GM12878 (cell line): Measurements from ENCODE around the gene BBS1. TPM values are rescaled to one million over a fixed set of nuclear protein-coding genes. Genes with fewer than 3 reads are reported as not detected.

Source experiments
- ATAC-seq: fragments of 200-7000 bp; cut with Tn5 transposase; 3 replicates; pipeline ENCODE4 v1.9.1; 2020; ENCODE audit warnings: mild to moderate bottlenecking, moderate library complexity
- BruUV-seq: library from RNA; stranded (reverse); fragments of 400-500 nt; replicated peaks from 2 replicates; lab custom pipeline; 2021; lab: Mats Ljungman, UMichigan
- CTCF ChIA-PET: fragments of 300-600 bp; sonication (Branson Sonifier 250); formaldehyde crosslinking; extraction: SDS; loops from one replicate; lab custom pipeline; 2021; ENCODE audit warnings: inconsistent platforms; lab: Yijun Ruan, JAX
- POLR2A ChIA-PET: fragments of 350-600 bp; formaldehyde crosslinking; extraction: SDS; loops from one replicate; lab custom pipeline; 2021; ENCODE audit warnings: inconsistent platforms; lab: Charles Lee
- RAD21 ChIA-PET: fragments of 300-600 bp; sonication (Branson Sonifier 250); formaldehyde crosslinking; loops from one replicate; lab custom pipeline; 2023; ENCODE audit warnings: antibody characterized with exemption; ENCODE audit not compliant: unreplicated experiment; lab: Charles Lee
- SMC1A ChIA-PET: fragments of 300-600 bp; sonication (Branson Sonifier 250); formaldehyde crosslinking; loops from one replicate; lab custom pipeline; 2023; ENCODE audit not compliant: unreplicated experiment, uncharacterized antibody; lab: Charles Lee
- DNase-seq: peaks from one replicate; pipeline ENCODE4 v3.0.0-alpha.2; 2011; ENCODE audit warnings: low read depth, low spot score
- FAIRE-seq: peaks from 3 replicates; lab custom pipeline; 2011; peaks lifted over from hg19 to GRCh38; lab: Jason Lieb, UNC
- H2AFZ ChIP-seq: 2 replicates; pipeline ENCODE4 v1.6.0; 2011; ENCODE audit warnings: low read depth, low read length, control low read depth; ENCODE audit not compliant: control insufficient read depth
- H3K27ac ChIP-seq: 2 replicates; pipeline ENCODE4 v1.5.1; 2011; ENCODE audit warnings: control low read depth; ENCODE audit not compliant: control insufficient read depth, insufficient read depth
- H3K27me3 ChIP-seq, 2 experiments: replicated peaks in 1 of 2; 2 replicates each; pipeline versions ENCODE4 v1.6.0 to v1.6.1; 2011; ENCODE audit warnings: low read length in 1 of 2; ENCODE audit not compliant: control insufficient read depth in 2 of 2, insufficient read depth in 2 of 2
- H3K36me3 ChIP-seq, 2 experiments: 2 replicates each; pipeline ENCODE4 v1.5.1; 2011; ENCODE audit warnings: low read length in 1 of 2; ENCODE audit not compliant: control insufficient read depth in 2 of 2, insufficient read depth in 2 of 2
- H3K4me1 ChIP-seq: 2 replicates; pipeline ENCODE4 v1.6.1; 2011; ENCODE audit warnings: mild to moderate bottlenecking, low read length, moderate library complexity, mixed read lengths; ENCODE audit not compliant: control insufficient read depth, insufficient read depth
- H3K4me2 ChIP-seq: 2 replicates; pipeline ENCODE4 v1.6.0; 2011; ENCODE audit warnings: control low read depth; ENCODE audit not compliant: control insufficient read depth, insufficient read depth
- H3K4me3 ChIP-seq: fragments of 200-600 bp; sonication (generic); 2 replicates; pipeline ENCODE4 v1.5.1; 2016
- H3K79me2 ChIP-seq: 2 replicates; pipeline ENCODE4 v1.6.0; 2011; ENCODE audit warnings: low read length; ENCODE audit not compliant: control insufficient read depth, insufficient read depth
- H3K9ac ChIP-seq: 2 replicates; pipeline ENCODE4 v1.8.0; 2011; ENCODE audit warnings: low read length, control low read depth, mixed read lengths; ENCODE audit not compliant: control insufficient read depth, insufficient read depth
- H3K9me3 ChIP-seq: replicated peaks from 3 replicates; pipeline ENCODE4 v1.5.1; 2011; ENCODE audit warnings: mild to moderate bottlenecking, low read length; ENCODE audit not compliant: control insufficient read depth, insufficient read depth
- H4K20me1 ChIP-seq: 2 replicates; pipeline ENCODE4 v1.6.0; 2011; ENCODE audit not compliant: control insufficient read depth, insufficient read depth
- BHLHE40 ChIP-seq, 2 experiments: fragments of 450-650 bp in 1 of 2; IDR thresholded peaks; 2 replicates each; pipeline ENCODE4 v1.6.1; 2011 to 2017; ENCODE audit warnings: low read depth in 2 of 2, borderline replicate concordance in 1 of 2, improper control_type of control experiment in 1 of 2, low read length in 1 of 2, mild to moderate bottlenecking in 1 of 2
- CBX3 ChIP-seq: fragments of 200-600 bp; sonication (generic); IDR thresholded peaks from 2 replicates; pipeline ENCODE4 v1.6.1; 2016; ENCODE audit warnings: low read depth, borderline replicate concordance
- E2F8 ChIP-seq: fragments of 450-650 bp; IDR thresholded peaks from 2 replicates; pipeline ENCODE4 v1.6.1; 2018; ENCODE audit warnings: mild to moderate bottlenecking, low read depth, moderate library complexity; ENCODE audit not compliant: partially characterized antibody
- EP300 ChIP-seq, 2 experiments: fragments of 150-350 bp in 1 of 2; IDR thresholded peaks; 2 replicates each; pipeline ENCODE4 v1.6.1; 2011 to 2012; ENCODE audit warnings: low read depth in 2 of 2, low read length in 2 of 2, borderline replicate concordance in 1 of 2, improper control_type of control experiment in 1 of 2, inconsistent platforms in 1 of 2; ENCODE audit not compliant: control insufficient read depth in 1 of 2
- HDAC6 ChIP-seq: fragments of 200-600 bp; sonication (generic); IDR thresholded peaks from one replicate; pipeline ENCODE4 v1.8.0; 2017; ENCODE audit warnings: antibody characterized with exemption; ENCODE audit not compliant: unreplicated experiment
- IRF4 ChIP-seq: IDR thresholded peaks from 2 replicates; pipeline ENCODE4 v1.6.1; 2011; ENCODE audit warnings: low read depth, low read length
- MEF2A ChIP-seq: IDR thresholded peaks from 2 replicates; pipeline ENCODE4 v1.6.1; 2011; ENCODE audit warnings: low read depth, mild to moderate bottlenecking, low read length, moderate library complexity; ENCODE audit not compliant: insufficient read depth
- MYB ChIP-seq: fragments of 150-350 bp; IDR thresholded peaks from 2 replicates; pipeline ENCODE4 v1.6.1; 2014; ENCODE audit warnings: mild to moderate bottlenecking, low read depth, low read length, borderline replicate concordance
- PAX8 ChIP-seq: fragments of 450-650 bp; IDR thresholded peaks from 2 replicates; pipeline ENCODE4 v1.6.1; 2017; ENCODE audit warnings: mild to moderate bottlenecking, moderate library complexity
- PBX3 ChIP-seq: IDR thresholded peaks from 2 replicates; pipeline ENCODE4 v1.6.1; 2011; ENCODE audit warnings: mild to moderate bottlenecking, low read depth, low read length, moderate library complexity; ENCODE audit not compliant: insufficient replicate concordance
- RCOR1 ChIP-seq: conservative IDR thresholded peaks from 2 replicates; pipeline ENCODE4 v1.6.1; 2012; ENCODE audit warnings: low read depth, low read length, improper control_type of control experiment
- RELA ChIP-seq: fragments of 450-650 bp; IDR thresholded peaks from 2 replicates; pipeline ENCODE4 v1.8.0; 2014; ENCODE audit warnings: borderline replicate concordance; ENCODE audit not compliant: partially characterized antibody
- SIX5 ChIP-seq: IDR thresholded peaks from 2 replicates; pipeline ENCODE4 v1.6.1; 2011; ENCODE audit warnings: mild to moderate bottlenecking, low read depth, low read length, moderate library complexity; ENCODE audit not compliant: severe bottlenecking
- STAT1 ChIP-seq: fragments of 450-650 bp; conservative IDR thresholded peaks from 2 replicates; pipeline ENCODE4 v1.6.1; 2014; ENCODE audit warnings: antibody characterized with exemption, mild to moderate bottlenecking
- TARDBP ChIP-seq: IDR thresholded peaks from 2 replicates; pipeline ENCODE4 v1.6.1; 2016; ENCODE audit warnings: borderline replicate concordance
- WRNIP1 ChIP-seq: IDR thresholded peaks from 2 replicates; pipeline ENCODE4 v1.6.1; 2011; ENCODE audit warnings: low read depth, low read length, improper control_type of control experiment, borderline replicate concordance
- YY1 ChIP-seq: IDR thresholded peaks from 2 replicates; pipeline ENCODE4 v1.6.1; 2011; ENCODE audit warnings: low read depth, mild to moderate bottlenecking, low read length
- ZBTB4 ChIP-seq: fragments of 450-650 bp; formaldehyde crosslinking; IDR thresholded peaks from 2 replicates; pipeline ENCODE4 v1.4.0; 2022; ENCODE audit warnings: mild to moderate bottlenecking, moderate library complexity
- WGBS: methylation state at CpG from one replicate; pipeline ENCODE4 v1.1.6; 2016; ENCODE audit warnings: low lambda C conversion rate; ENCODE audit not compliant: insufficient replicate concordance, insufficient coverage; ENCODE audit errors: missing lambda C conversion rate; 5-methylcytosine and 5-hydroxymethylcytosine counted together
- in situ Hi-C: fragments of 300-500 bp; cut with MboI; formaldehyde crosslinking; loops from 9 replicates; pipeline ENCODE4 v1.14.3; 2018; ENCODE audit warnings: mixed read lengths
- intact Hi-C: fragments of 100-400 bp; cut with micrococcal nuclease; formaldehyde crosslinking; loops from one replicate; pipeline ENCODE4 v1.14.2; 2022; ENCODE audit not compliant: unreplicated experiment
- polyA plus RNA-seq, 11 experiments: library from polyadenylated mRNA; depleted of rRNA in 4 of 11; unstranded in 6 of 11; stranded (reverse) in 5 of 11; fragments of >200 nt; fragmentation: Nextera tagmentation in 4 of 11; fragmentation: Illumina TruSeq in 1 of 11; extraction: Ambion mirVana in 4 of 11; extraction: Trizol in 1 of 11; gene quantifications; 1 replicate in 1 of 11; 2 replicates in 10 of 11; pipeline versions ENCODE4 v1.2.1 to v1.2.3, GENCODE V29; 2011 to 2016; ENCODE audit warnings: inconsistent platforms in 2 of 11, missing spikeins in 2 of 11, low read depth in 1 of 11
- total RNA-seq, 4 experiments: library from RNA; depleted of rRNA in 3 of 4; stranded (reverse); fragments of >200 nt in 3 of 4; fragmentation: Illumina TruSeq in 1 of 4; extraction: Trizol in 1 of 4; gene quantifications; 2 replicates each; pipeline versions ENCODE4 v1.2.1 to v1.2.3, GENCODE V29; 2013 to 2021

BBS1 gene
- total and polyA plus RNA-seq, 10 of the 15 experiments (the other 5 are each of a cell fraction or from before 2014, with no cell fraction given): 2.5 to 14.7 (median 8.7) TPM

- Histone ChIP-seq H3K9me3 (no peaks in the 10 kb centered on the region), H3K27ac (no peak overlapping the region), H3K4me1 (no peaks in the 10 kb centered on the region), H4K20me1 (no peaks in the 10 kb centered on the region), H3K27me3 (no peaks in the 10 kb centered on the region), H3K4me3 (no peak overlapping the region), H3K4me2 (no peak overlapping the region), H2AFZ (no peak overlapping the region), H3K36me3 (no peaks in the 10 kb centered on the region), H3K79me2 (no peaks in the 10 kb centered on the region), H3K9ac (no peak overlapping the region)
- ATAC-seq (no peak), FAIRE-seq (no peak), DNase-seq (no peak)
- in situ Hi-C loops (no loop called here), intact Hi-C loops (no loop called here)
- ChIA-PET SMC1A (no interaction called here), RAD21 (no interaction called here), CTCF (interaction anchor here (0.5 kb wide), 1 partner anchor 145 kb away, joined by 3 read pairs; no protein-coding TSS in a partner anchor), POLR2A (interaction anchor here (0.5 kb wide), 1 partner anchor 219 kb away, joined by 8 read pairs; no protein-coding TSS in a partner anchor)
- WGBS: 86% methylated on average over 11 of the region's 11 CpGs
- BruUV-seq: no TSS peak
- TF ChIP-seq YY1 (no peak), MEF2A (no peak), SIX5 (no peak), WRNIP1 (no peak), PBX3 (no peak), IRF4 (no peak), BHLHE40 (IDR thresholded peaks at IDR 0.05; ENCODE audit: borderline replicate concordance in 1 of 2, low read depth in 2 of 2, low read length in 1 of 2) (no peak), ZBTB4 (CRISPR knock-in tag) (no peak), TARDBP (no peak), MYB (no peak), RCOR1 (no peak), CBX3 (no peak), STAT1 (no peak), PAX8 (no peak), RELA (no peak), EP300 (IDR thresholded peaks at IDR 0.05; ENCODE audit: borderline replicate concordance in 1 of 2, control insufficient read depth in 1 of 2, low read depth in 2 of 2, low read length in 2 of 2) (no peak), E2F8 (no peak), HDAC6 (no peak)
Observed at GRCh38 chr11:66531841-66532240, 21.4 kb downstream of the BBS1 start.
